H9 (cell line): ENCODE data around the gene PREX1. TPM values are rescaled to one million over a fixed set of nuclear protein-coding genes. Genes with fewer than 3 reads are reported as not detected.

ENCODE experiments used
- DNase-seq: peaks from one replicate; pipeline ENCODE4 v3.0.0-alpha.2; 2017
- H2AFZ ChIP-seq: one replicate; pipeline ENCODE4 v1.6.1; 2013; ENCODE audit warnings: mild to moderate bottlenecking, low read length, control low read depth, moderate library complexity
- H2AK5ac ChIP-seq: 2 replicates; pipeline ENCODE4 v1.6.1; 2013; ENCODE audit warnings: low read length, control low read depth, mixed read lengths; ENCODE audit not compliant: insufficient read length
- H2BK120ac ChIP-seq: one replicate; pipeline ENCODE4 v1.6.1; 2013; ENCODE audit warnings: low read depth, mild to moderate bottlenecking, low read length, control low read depth, inconsistent platforms; ENCODE audit not compliant: poor library complexity, severe bottlenecking
- H2BK12ac ChIP-seq: 2 replicates; pipeline ENCODE4 v1.6.1; 2013; ENCODE audit warnings: low read length, control low read depth, mixed read lengths, low read depth; ENCODE audit not compliant: insufficient read length
- H2BK15ac ChIP-seq: 2 replicates; pipeline ENCODE4 v1.6.1; 2013; ENCODE audit warnings: low read depth, low read length, control low read depth
- H2BK20ac ChIP-seq: one replicate; pipeline ENCODE4 v1.6.1; 2013; ENCODE audit warnings: low read depth, mild to moderate bottlenecking, low read length, control low read depth, inconsistent platforms; ENCODE audit not compliant: poor library complexity, severe bottlenecking
- H2BK5ac ChIP-seq: 2 replicates; pipeline ENCODE4 v1.6.1; 2013; ENCODE audit warnings: low read length, control low read depth, mixed read lengths; ENCODE audit not compliant: insufficient read length
- H3K14ac ChIP-seq: 2 replicates; pipeline ENCODE4 v1.6.1; 2013; ENCODE audit warnings: low read length, control low read depth; ENCODE audit not compliant: insufficient read depth
- H3K18ac ChIP-seq: 2 replicates; pipeline ENCODE4 v1.6.1; 2013; ENCODE audit warnings: low read depth, mild to moderate bottlenecking, mixed read lengths, low read length, control low read depth; ENCODE audit not compliant: insufficient read length
- H3K23ac ChIP-seq: 2 replicates; pipeline ENCODE4 v1.6.1; 2013; ENCODE audit warnings: low read length, control low read depth, mixed read lengths, low read depth; ENCODE audit not compliant: insufficient read length
- H3K23me2 ChIP-seq: 2 replicates; pipeline ENCODE4 v1.6.1; 2013; ENCODE audit warnings: low read depth, mild to moderate bottlenecking, mixed read lengths, low read length, control low read depth; ENCODE audit not compliant: insufficient read length, poor library complexity, severe bottlenecking
- H3K27ac ChIP-seq: 2 replicates; pipeline ENCODE4 v1.5.1; 2013; ENCODE audit warnings: low read length, control low read depth, mixed read lengths, low read depth; ENCODE audit not compliant: insufficient read length
- H3K27me3 ChIP-seq: 2 replicates; pipeline ENCODE4 v1.6.1; 2013; ENCODE audit warnings: low read length, control low read depth, inconsistent platforms; ENCODE audit not compliant: insufficient read depth
- H3K4ac ChIP-seq: 2 replicates; pipeline ENCODE4 v1.6.1; 2013; ENCODE audit warnings: low read depth, mild to moderate bottlenecking, control low read depth, inconsistent platforms, low read length, moderate library complexity
- H3K4me1 ChIP-seq: 2 replicates; pipeline ENCODE4 v1.6.1; 2013; ENCODE audit warnings: low read length, control low read depth, inconsistent platforms; ENCODE audit not compliant: insufficient read depth
- H3K4me2 ChIP-seq: 2 replicates; pipeline ENCODE4 v1.6.1; 2013; ENCODE audit warnings: low read length, control low read depth, mixed read lengths; ENCODE audit not compliant: insufficient read length, insufficient read depth
- H3K56ac ChIP-seq: 2 replicates; pipeline ENCODE4 v1.6.1; 2013; ENCODE audit warnings: low read depth, mild to moderate bottlenecking, mixed read lengths, low read length, control low read depth; ENCODE audit not compliant: insufficient read length
- H3K79me1 ChIP-seq: 2 replicates; pipeline ENCODE4 v1.6.1; 2013; ENCODE audit warnings: low read depth, mild to moderate bottlenecking, moderate library complexity, low read length, control low read depth, inconsistent platforms; ENCODE audit not compliant: insufficient read depth, poor library complexity, severe bottlenecking
- H3K79me2 ChIP-seq: 2 replicates; pipeline ENCODE4 v1.6.1; 2013; ENCODE audit warnings: low read length, control low read depth, inconsistent platforms; ENCODE audit not compliant: insufficient read depth
- H3K9ac ChIP-seq: 2 replicates; pipeline ENCODE4 v1.6.1; 2013; ENCODE audit warnings: low read length, control low read depth, mixed read lengths; ENCODE audit not compliant: insufficient read length; ENCODE audit errors: extremely low read depth
- H3K9me3 ChIP-seq: one replicate; pipeline ENCODE4 v1.6.1; 2013; ENCODE audit warnings: low read depth, low read length, inconsistent platforms; ENCODE audit not compliant: control insufficient read depth
- H3T11ph ChIP-seq: one replicate; pipeline ENCODE4 v1.6.1; 2013; ENCODE audit warnings: mild to moderate bottlenecking, low read length, control low read depth, inconsistent platforms
- H4K20me1 ChIP-seq: one replicate; pipeline ENCODE4 v1.6.1; 2013; ENCODE audit not compliant: control insufficient read depth, insufficient read length, insufficient read depth
- H4K5ac ChIP-seq: 2 replicates; pipeline ENCODE4 v1.6.1; 2013; ENCODE audit warnings: low read depth, mild to moderate bottlenecking, mixed read lengths, low read length, control low read depth; ENCODE audit not compliant: insufficient read length
- H4K8ac ChIP-seq: replicated peaks from 2 replicates; pipeline ENCODE4 v1.6.1; 2013; ENCODE audit warnings: low read length, control low read depth, mixed read lengths, low read depth; ENCODE audit not compliant: insufficient read length
- H4K91ac ChIP-seq: 2 replicates; pipeline ENCODE4 v1.6.1; 2013; ENCODE audit warnings: low read depth, mild to moderate bottlenecking, moderate library complexity, mixed read lengths, low read length, control low read depth; ENCODE audit not compliant: insufficient read length
- H3K27ac Mint-ChIP-seq, 3 experiments: 2 replicates in 2 of 3; 3 replicates in 1 of 3; pipeline ENCODE4 v1.8.0; 2020 to 2021; ENCODE audit warnings: mixed read lengths in 3 of 3, mild to moderate bottlenecking in 1 of 3, moderate library complexity in 1 of 3
- H3K27me3 Mint-ChIP-seq: 2 replicates; pipeline ENCODE4 v1.8.0; 2021; ENCODE audit warnings: low read depth, mild to moderate bottlenecking, moderate library complexity, mixed read lengths
- H3K36me3 Mint-ChIP-seq, 3 experiments: 2 replicates in 2 of 3; 3 replicates in 1 of 3; pipeline ENCODE4 v1.8.0; 2020 to 2021; ENCODE audit warnings: low read depth in 3 of 3, mixed read lengths in 3 of 3; ENCODE audit not compliant: insufficient read depth in 1 of 3
- H3K4me1 Mint-ChIP-seq, 2 experiments: 2 replicates each; pipeline ENCODE4 v1.8.0; 2020; ENCODE audit warnings: mixed read lengths in 2 of 2
- H3K4me3 Mint-ChIP-seq, 2 experiments: 2 replicates in 1 of 2; 3 replicates in 1 of 2; pipeline ENCODE4 v1.8.0; 2020 to 2021; ENCODE audit warnings: mild to moderate bottlenecking in 2 of 2, mixed read lengths in 2 of 2, moderate library complexity in 1 of 2
- H3K9me3 Mint-ChIP-seq, 2 experiments: 2 replicates in 1 of 2; 3 replicates in 1 of 2; pipeline ENCODE4 v1.8.0; 2020; ENCODE audit warnings: mild to moderate bottlenecking in 2 of 2, mixed read lengths in 2 of 2, moderate library complexity in 1 of 2
- WGBS: extraction: QIAGEN DNeasy Blood & Tissue Kit; methylation state at CpG from one replicate; pipeline ENCODE4 v1.1.7; 2013; ENCODE audit warnings: missing lambda C conversion rate, low lambda C conversion rate, mixed read lengths; ENCODE audit not compliant: insufficient read length; ENCODE audit errors: extremely low coverage; 5-methylcytosine and 5-hydroxymethylcytosine counted together
- total RNA-seq: library from RNA; stranded (reverse); gene quantifications from 2 replicates; pipeline ENCODE4 v1.2.1, GENCODE V29; 2021
- TF ChIP-seq, protein P1 (sequence below): fragments of 200-600 bp; sonication (generic); conservative IDR thresholded peaks from 3 replicates; pipeline ENCODE4 v1.8.0; 2021; ENCODE audit warnings: antibody characterized with exemption, mild to moderate bottlenecking

The PREX1 gene
- total RNA-seq, 1 experiment from 2014 or later: 6.6 TPM

- no peaks in the 10 kb centered on the region for H3K36me3 Mint-ChIP-seq
- no peak overlapping the region for H3K14ac ChIP-seq
- no peaks in the 10 kb centered on the region for H3K79me1 ChIP-seq
These were observed 253.4 kb downstream of the PREX1 start for GRCh38 chr20:48574383-48574782.

More at GRCh38 chr20:48574383-48574782, 253.4 kb downstream of the PREX1 start:
- Histone ChIP-seq H3T11ph (no peak overlapping the region), H3K4ac (no peak overlapping the region), H2BK20ac (no peak overlapping the region), H3K4me1 (no peaks in the 10 kb centered on the region), H3K23ac (no peak overlapping the region), H2AFZ (no peak overlapping the region), H4K8ac (no peak overlapping the region), H3K79me2 (no peaks in the 10 kb centered on the region), H2AK5ac (no peak overlapping the region), H3K9me3 (no peaks in the 10 kb centered on the region), H3K56ac (no peak overlapping the region), H2BK12ac (no peak overlapping the region), H2BK120ac (no peak overlapping the region), H3K18ac (no peak overlapping the region), H3K23me2 (no peaks in the 10 kb centered on the region), H3K27me3 (no peaks in the 10 kb centered on the region), H3K4me2 (no peak overlapping the region), H4K20me1 (no peaks in the 10 kb centered on the region), H4K91ac (no peak overlapping the region), H2BK5ac (no peak overlapping the region), H2BK15ac (no peak overlapping the region), H4K5ac (no peak overlapping the region), H3K9ac (no peak overlapping the region), H3K27ac (no peak overlapping the region)
- Mint-ChIP-seq H3K4me1 (0 out of 4 replicates have a peak, but pooled peaks cover 3% of the 10 kb centered on the region in 2 experiments), H3K27me3 (no peaks in the 10 kb centered on the region; the same call in none of the 2 replicates), H3K4me3 (no peak overlapping the region), H3K9me3 (no peaks in the 10 kb centered on the region; a peak in 1 of 5 replicates), H3K27ac (no peak overlapping the region)
- peak; percentile 70 for DNase-seq
- WGBS: no CpG with 5 or more reads among the region's 1 CpG
- TF ChIP-seq, protein P1, sequence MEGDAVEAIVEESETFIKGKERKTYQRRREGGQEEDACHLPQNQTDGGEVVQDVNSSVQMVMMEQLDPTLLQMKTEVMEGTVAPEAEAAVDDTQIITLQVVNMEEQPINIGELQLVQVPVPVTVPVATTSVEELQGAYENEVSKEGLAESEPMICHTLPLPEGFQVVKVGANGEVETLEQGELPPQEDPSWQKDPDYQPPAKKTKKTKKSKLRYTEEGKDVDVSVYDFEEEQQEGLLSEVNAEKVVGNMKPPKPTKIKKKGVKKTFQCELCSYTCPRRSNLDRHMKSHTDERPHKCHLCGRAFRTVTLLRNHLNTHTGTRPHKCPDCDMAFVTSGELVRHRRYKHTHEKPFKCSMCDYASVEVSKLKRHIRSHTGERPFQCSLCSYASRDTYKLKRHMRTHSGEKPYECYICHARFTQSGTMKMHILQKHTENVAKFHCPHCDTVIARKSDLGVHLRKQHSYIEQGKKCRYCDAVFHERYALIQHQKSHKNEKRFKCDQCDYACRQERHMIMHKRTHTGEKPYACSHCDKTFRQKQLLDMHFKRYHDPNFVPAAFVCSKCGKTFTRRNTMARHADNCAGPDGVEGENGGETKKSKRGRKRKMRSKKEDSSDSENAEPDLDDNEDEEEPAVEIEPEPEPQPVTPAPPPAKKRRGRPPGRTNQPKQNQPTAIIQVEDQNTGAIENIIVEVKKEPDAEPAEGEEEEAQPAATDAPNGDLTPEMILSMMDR: no peak

Other genes starting within 250 kb of the PREX1 start
- gene ARFGEF2, start 93.7 kb upstream of the PREX1 start, total RNA-seq: 16.6 and 16.7 TPM in 2 replicates
- 244 and 246 TPM in 2 replicates for gene CSE1L, start 218.3 kb upstream of the PREX1 start, total RNA-seq